Endothelial cell of umbilical vein (primary cell): ENCODE data around the gene NFATC3. TPM values are rescaled to one million over a fixed set of nuclear protein-coding genes. Genes with fewer than 3 reads are reported as not detected.

Source experiments
- BruUV-seq: library from RNA; stranded (reverse); fragments of 400-500 nt; replicated peaks from 2 replicates; lab custom pipeline; 2021; lab: Mats Ljungman, UMichigan
- CTCF ChIA-PET: fragments of 300-600, 350-600 bp; sonication (Branson Sonifier 250); formaldehyde crosslinking; loops from one replicate; lab custom pipeline; 2021; ENCODE audit warnings: antibody characterized with exemption, inconsistent platforms; lab: Charles Lee
- POLR2A ChIA-PET: fragments of 300-600, 350-600 bp; sonication (Branson Sonifier 250); formaldehyde crosslinking; loops from one replicate; lab custom pipeline; 2021; ENCODE audit warnings: antibody characterized with exemption, inconsistent platforms; lab: Charles Lee
- DNase-seq: peaks from one replicate; pipeline ENCODE4 v3.0.0-alpha.2; 2011; ENCODE audit warnings: low read depth, low spot score
- FAIRE-seq: peaks from 2 replicates; lab custom pipeline; 2011; peaks lifted over from hg19 to GRCh38; lab: Jason Lieb, UNC
- H2AFZ ChIP-seq: 2 replicates; pipeline ENCODE4 v1.6.0; 2012; ENCODE audit warnings: low read depth, low read length, control low read depth, inconsistent platforms
- H3K27ac ChIP-seq: 2 replicates; pipeline ENCODE4 v1.5.1; 2011; ENCODE audit warnings: low read depth, mild to moderate bottlenecking, control low read depth, low read length, moderate library complexity; ENCODE audit not compliant: insufficient read depth
- H3K27me3 ChIP-seq, 2 experiments: 2 replicates each; pipeline versions ENCODE4 v1.6.0 to v1.6.1; 2011; ENCODE audit warnings: low read length in 2 of 2, mixed read lengths in 1 of 2; ENCODE audit not compliant: control insufficient read depth in 2 of 2, insufficient read depth in 2 of 2
- H3K36me3 ChIP-seq, 2 experiments: 2 replicates in 1 of 2; 3 replicates in 1 of 2; pipeline ENCODE4 v1.5.1; 2011; ENCODE audit warnings: low read length in 2 of 2, mild to moderate bottlenecking in 1 of 2, moderate library complexity in 1 of 2; ENCODE audit not compliant: control insufficient read depth in 2 of 2, insufficient read depth in 2 of 2; ENCODE audit errors: extremely low read depth in 1 of 2
- H3K4me1 ChIP-seq: 3 replicates; pipeline ENCODE4 v1.5.1; 2011; ENCODE audit warnings: mild to moderate bottlenecking, low read length; ENCODE audit not compliant: control insufficient read depth, insufficient read depth; ENCODE audit errors: extremely low read depth
- H3K4me2 ChIP-seq: 2 replicates; pipeline ENCODE4 v1.6.1; 2011; ENCODE audit warnings: low read length, control low read depth, mixed read lengths; ENCODE audit not compliant: insufficient read depth
- H3K4me3 ChIP-seq, 3 experiments: fragments of 200-600 bp in 1 of 3; sonication (generic), shearing (Covaris generic) in 1 of 3; replicated peaks in 1 of 3; 2 replicates each; pipeline ENCODE4 v1.5.1; 2011 to 2016; ENCODE audit warnings: control low read depth in 3 of 3, low read length in 3 of 3, mild to moderate bottlenecking in 2 of 3, inconsistent platforms in 1 of 3, low read depth in 1 of 3, moderate library complexity in 1 of 3; ENCODE audit not compliant: insufficient read depth in 1 of 3
- H3K79me2 ChIP-seq: 2 replicates; pipeline ENCODE4 v1.6.0; 2012; ENCODE audit warnings: low read length, inconsistent platforms; ENCODE audit not compliant: control insufficient read depth, insufficient read depth
- H3K9ac ChIP-seq: replicated peaks from 2 replicates; pipeline ENCODE3; 2011; ENCODE audit warnings: low read length, control low read depth; ENCODE audit not compliant: insufficient read depth; ENCODE audit errors: extremely low read depth
- H3K9me1 ChIP-seq: replicated peaks from 3 replicates; pipeline ENCODE4 v1.6.0; 2011; ENCODE audit warnings: mild to moderate bottlenecking, low read length; ENCODE audit not compliant: control insufficient read depth, insufficient read depth; ENCODE audit errors: extremely low read depth
- H3K9me3 ChIP-seq: replicated peaks from 2 replicates; pipeline ENCODE4 v1.5.1; 2012; ENCODE audit warnings: low read length, inconsistent platforms; ENCODE audit not compliant: control insufficient read depth, insufficient read depth
- H4K20me1 ChIP-seq: replicated peaks from 2 replicates; pipeline ENCODE3; 2011; ENCODE audit warnings: mild to moderate bottlenecking, low read length; ENCODE audit not compliant: control insufficient read depth, insufficient read depth; ENCODE audit errors: extremely low read depth
- CTCF ChIP-seq, 2 donors: IDR thresholded peaks; 1 replicate in 1 of 2; 2 replicates in 1 of 2; pipeline ENCODE4 v1.5.1; 2011; ENCODE audit warnings: low read length in 2 of 2, mild to moderate bottlenecking in 2 of 2, moderate library complexity in 2 of 2, control low read depth in 1 of 2, inconsistent platforms in 1 of 2, low read depth in 1 of 2; ENCODE audit not compliant: insufficient read depth in 1 of 2; ENCODE audit errors: extremely low read depth in 1 of 2
- EZH2 ChIP-seq: IDR thresholded peaks from 2 replicates; pipeline ENCODE4 v1.6.1; 2012; ENCODE audit warnings: borderline replicate concordance, low read depth, mild to moderate bottlenecking, moderate library complexity, low read length, inconsistent platforms; ENCODE audit not compliant: severe bottlenecking
- FOS ChIP-seq: IDR thresholded peaks from 2 replicates; pipeline ENCODE4 v1.6.1; 2011; ENCODE audit warnings: mild to moderate bottlenecking, low read length, moderate library complexity, borderline replicate concordance; ENCODE audit not compliant: insufficient read depth
- GATA2 ChIP-seq: IDR thresholded peaks from 2 replicates; pipeline ENCODE4 v1.7.0; 2011; ENCODE audit warnings: low read depth, mild to moderate bottlenecking, moderate library complexity, mixed read lengths, low read length; ENCODE audit not compliant: insufficient read length, insufficient read depth
- JUN ChIP-seq: IDR thresholded peaks from 2 replicates; pipeline ENCODE4 v1.6.1; 2011; ENCODE audit warnings: borderline replicate concordance, low read depth; ENCODE audit not compliant: insufficient read length, insufficient read depth
- MYC ChIP-seq: IDR thresholded peaks from one replicate; pipeline ENCODE4 v1.6.1; 2011; ENCODE audit warnings: mild to moderate bottlenecking, low read depth, low read length
- POLR2A ChIP-seq: IDR thresholded peaks from 2 replicates; pipeline ENCODE4 v1.6.1; 2012; ENCODE audit warnings: low read depth, mild to moderate bottlenecking, control low read depth, low read length
- POLR2AphosphoS5 ChIP-seq: IDR thresholded peaks from 2 replicates; pipeline ENCODE4 v1.6.1; 2012; ENCODE audit warnings: low read depth, mild to moderate bottlenecking, control low read depth, low read length, moderate library complexity; ENCODE audit not compliant: insufficient read depth
- dilution Hi-C: fragments of 300-500 bp; cut with MboI; formaldehyde crosslinking; loops from one replicate; pipeline ENCODE4 v1.15.0; 2019; ENCODE audit warnings: low sequenced_read_pairs; ENCODE audit not compliant: extremely low pct_ligation_motif_present
- intact Hi-C: fragments of 100-400 bp; cut with micrococcal nuclease; formaldehyde crosslinking; loops from one replicate; pipeline ENCODE4 v1.10.0; 2022
- polyA plus RNA-seq, 4 experiments: library from polyadenylated mRNA; depleted of rRNA in 3 of 4; stranded (reverse) in 3 of 4; unstranded in 1 of 4; fragments of >200 nt; gene quantifications; 2 replicates each; pipeline versions ENCODE4 v1.2.1 to v1.2.3, GENCODE V29; 2011 to 2012; ENCODE audit warnings: missing spikeins in 1 of 4
- total RNA-seq: library from RNA; stranded (reverse); gene quantifications from 2 replicates; pipeline ENCODE4 v1.2.3, GENCODE V29; 2021
- TF ChIP-seq, protein P1 (sequence below): IDR thresholded peaks from 2 replicates; pipeline ENCODE4 v1.6.1; 2011; ENCODE audit not compliant: insufficient read depth, insufficient read length

The NFATC3 gene
- total and polyA plus RNA-seq, 2 donors (not counting 3 experiments of a cell fraction or from before 2014, with no cell fraction given), result 15.6 to 33.1 TPM

- no peak overlapping the region for H3K4me3 ChIP-seq
- no TSS peak for BruUV-seq
- intact Hi-C loops (no loop called here), dilution Hi-C loops (no loop called here)
- H3K27me3 ChIP-seq, result no peaks in the 10 kb centered on the region
- peaks cover 9% of the 10 kb centered on the region for H3K4me1 ChIP-seq
- TF ChIP-seq JUN (no peak), CTCF (IDR thresholded peaks at IDR 0.05; ENCODE audit: extremely low read depth in 1 of 2, insufficient read depth in 1 of 2, low read depth in 1 of 2, low read length in 2 of 2) (no peak), FOS (no peak), EZH2 (no peak), POLR2AphosphoS5 (no peak), POLR2A (no peak), MYC (no peak), GATA2 (no peak)
- TF ChIP-seq, protein P1, sequence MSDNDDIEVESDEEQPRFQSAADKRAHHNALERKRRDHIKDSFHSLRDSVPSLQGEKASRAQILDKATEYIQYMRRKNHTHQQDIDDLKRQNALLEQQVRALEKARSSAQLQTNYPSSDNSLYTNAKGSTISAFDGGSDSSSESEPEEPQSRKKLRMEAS, result no peak
- ChIA-PET CTCF (interaction anchor here (1.3 to 5.8 kb wide), 2 partner anchors 14 kb away, joined by 3 to 33 read pairs; no protein-coding TSS in a partner anchor), POLR2A (no interaction called here)
- no peaks in the 10 kb centered on the region for H3K9me1 ChIP-seq
- H3K9me3 ChIP-seq, result no peaks in the 10 kb centered on the region
- H3K27ac ChIP-seq, result no peak overlapping the region
- H3K36me3 ChIP-seq, result peaks cover 0 to 2% of the 10 kb centered on the region in 2 experiments
- FAIRE-seq (no peak), DNase-seq (no peak)
- H2AFZ ChIP-seq, result no peak overlapping the region
- no peak overlapping the region for H3K4me2 ChIP-seq
- no peak overlapping the region for H3K9ac ChIP-seq
- no peaks in the 10 kb centered on the region for H3K79me2 ChIP-seq
- no peaks in the 10 kb centered on the region for H4K20me1 ChIP-seq
These were observed 162.2 kb downstream of the NFATC3 start for GRCh38 chr16:68247400-68247799.
